Upper lobe of left lung (tissue), 6 donors: ENCODE measurements around the gene ASCL2. TPM values are rescaled to one million over a fixed set of nuclear protein-coding genes. Genes with fewer than 3 reads are reported as not detected.
A peak's percentile ranks its signal among the peaks of the same experiment; 100 is the strongest.

Source experiments
- ATAC-seq, 2 donors: fragments of 200-7000 bp; cut with Tn5 transposase; one replicate each; pipeline ENCODE4 v1.9.1; 2022; ENCODE audit warnings: mild to moderate bottlenecking in 2 of 2, moderate library complexity in 2 of 2; ENCODE audit not compliant: low FRiP score in 2 of 2
- DNase-seq, 2 donors: peaks; one replicate each; pipeline ENCODE4 v3.0.0-alpha.2; 2019 to 2020
- H3K27ac ChIP-seq, 4 donors: fragments of 200-600 bp; sonication (generic); one replicate each; pipeline ENCODE4 v1.5.1; 2016 to 2019
- H3K27me3 ChIP-seq, 4 donors: fragments of 200-600 bp; sonication (generic); one replicate each; pipeline ENCODE4 v1.5.1; 2017 to 2019
- H3K36me3 ChIP-seq, 4 donors: fragments of 200-600 bp; sonication (generic); one replicate each; pipeline ENCODE4 v1.5.1; 2016 to 2019
- H3K4me1 ChIP-seq, 4 donors: fragments of 200-600 bp; sonication (generic); one replicate each; pipeline ENCODE4 v1.5.1; 2018 to 2019
- H3K4me3 ChIP-seq, 4 donors: fragments of 200-600 bp; sonication (generic); one replicate each; pipeline ENCODE4 v1.5.1; 2017 to 2019; ENCODE audit warnings: mild to moderate bottlenecking in 2 of 4, moderate library complexity in 1 of 4
- H3K9me3 ChIP-seq, 4 donors: fragments of 200-600 bp; sonication (generic); one replicate each; pipeline ENCODE4 v1.5.1; 2018 to 2019
- CTCF ChIP-seq, 6 experiments: fragments of 450-650 bp in 4 of 6; fragments of 200-600 bp in 2 of 6; sonication (generic) in 2 of 6; IDR thresholded peaks; one replicate each; pipeline ENCODE4 v1.5.1; 2016 to 2019; ENCODE audit warnings: antibody characterized with exemption in 6 of 6
- EP300 ChIP-seq, 4 donors: sonication (generic); formaldehyde crosslinking; IDR thresholded peaks; one replicate each; pipeline ENCODE4 v1.5.1; 2017; ENCODE audit warnings: antibody characterized with exemption in 4 of 4, control low read depth in 2 of 4
- POLR2A ChIP-seq, 4 donors: fragments of 450-650 bp; IDR thresholded peaks; one replicate each; pipeline ENCODE4 v1.5.1; 2016 to 2017; ENCODE audit warnings: antibody characterized with exemption in 4 of 4, mild to moderate bottlenecking in 2 of 4
- POLR2AphosphoS5 ChIP-seq, 2 donors: sonication (generic); formaldehyde crosslinking; IDR thresholded peaks; one replicate each; pipeline ENCODE4 v1.5.1; 2017; ENCODE audit warnings: antibody characterized with exemption in 2 of 2
- WGBS, 2 donors: methylation state at CpG; one replicate each; pipeline ENCODE4 v1.1.5; 2017 to 2018; 5-methylcytosine and 5-hydroxymethylcytosine counted together
- total RNA-seq, 6 donors: library from RNA; depleted of rRNA in 4 of 6; stranded (reverse); fragments of >200 nt in 4 of 6; gene quantifications; one replicate each; pipeline versions ENCODE4 v1.1.0 to v1.2.1, GENCODE V29; 2016 to 2021
- donor health status: DM: no; HTN: no; CAD: no; lungs with moderate emphysema.
- donor health status: DM: no; HTN: yes; CAD: no; lungs with severe emphysema.

ASCL2 gene
- total RNA-seq, 6 donors from 2014 or later, result 1.4 to 3.4 (median 1.9) TPM; not detected in 2

- peaks cover 0 to 25% (median 9%) of the 10 kb centered on the region in 4 donors for H3K4me1 ChIP-seq
- WGBS, 2 donors, result 52 to 69% methylated on average over 1 of the region's 1 CpG
- H3K4me3 ChIP-seq, result no peak overlapping the region
- ATAC-seq (no peak), DNase-seq (no peak)
- H3K9me3 ChIP-seq, result no peaks in the 10 kb centered on the region
- H3K27ac ChIP-seq, result no peak overlapping the region
- TF ChIP-seq POLR2A (IDR thresholded peaks at IDR 0.05) (no peak), EP300 (IDR thresholded peaks at IDR 0.05) (no peak)
- H3K36me3 ChIP-seq, result no peaks in the 10 kb centered on the region
- no peaks in the 10 kb centered on the region for H3K27me3 ChIP-seq
Measured at GRCh38 chr11:2297623-2298030, 27.2 kb upstream of the ASCL2 start.

GRCh38 chr11:2296913-2297622, 26.7 kb upstream of the ASCL2 start:
- no peak overlapping the region for H3K4me3 ChIP-seq
- ATAC-seq (no peak), DNase-seq (peak; percentile 13 to 63)
- H3K27ac ChIP-seq, result no peak overlapping the region
- peaks cover 0 to 24% (median 5%) of the 10 kb centered on the region in 4 donors for H3K4me1 ChIP-seq
- H3K9me3 ChIP-seq, result no peaks in the 10 kb centered on the region
- H3K27me3 ChIP-seq, result no peaks in the 10 kb centered on the region
- WGBS, 2 donors, result 90 to 97% methylated on average over 7 to 11 of the region's 13 CpGs
- no peaks in the 10 kb centered on the region for H3K36me3 ChIP-seq
- TF ChIP-seq EP300 (IDR thresholded peaks at IDR 0.05), result no peak
- no peak for TF ChIP-seq CTCF (IDR thresholded peaks at IDR 0.05)
- no peak for TF ChIP-seq POLR2AphosphoS5 (IDR thresholded peaks at IDR 0.05)
- TF ChIP-seq POLR2A (IDR thresholded peaks at IDR 0.05), result no peak

GRCh38 chr11:2295971-2296912, 25.9 kb upstream of the ASCL2 start:
- DNase-seq (peak in 1 of 2 donors; percentile 17), ATAC-seq (no peak)
- no peak overlapping the region for H3K4me3 ChIP-seq
- 91% methylated on average over 12 to 15 of the region's 17 CpGs for WGBS, 2 donors
- peaks cover 0 to 24% (median 4%) of the 10 kb centered on the region in 4 donors for H3K4me1 ChIP-seq
- H3K27ac ChIP-seq, result no peak overlapping the region
- TF ChIP-seq POLR2AphosphoS5 (IDR thresholded peaks at IDR 0.05) (no peak), EP300 (IDR thresholded peaks at IDR 0.05) (no peak), POLR2A (IDR thresholded peaks at IDR 0.05) (no peak), CTCF (IDR thresholded peaks at IDR 0.05) (no peak)
- H3K36me3 ChIP-seq, result no peaks in the 10 kb centered on the region
- no peaks in the 10 kb centered on the region for H3K9me3 ChIP-seq
- H3K27me3 ChIP-seq, result no peaks in the 10 kb centered on the region

- Histone ChIP-seq H3K36me3 (no peaks in the 10 kb centered on the region), H3K9me3 (no peaks in the 10 kb centered on the region), H3K4me1 (peaks cover 0 to 13% (median 6%) of the 10 kb centered on the region in 4 donors), H3K27ac (no peak overlapping the region), H3K4me3 (no peak overlapping the region), H3K27me3 (no peaks in the 10 kb centered on the region)
- 81% methylated on average over 8 of the region's 8 CpGs; no CpG with 5 or more reads in 1 of the 2 donors for WGBS, 2 donors
- DNase-seq, result peak in 1 of 2 donors; percentile 19
- TF ChIP-seq POLR2A (IDR thresholded peaks at IDR 0.05), result no peak
- ATAC-seq, result no peak
Measured at GRCh38 chr11:2294926-2295290, 24.5 kb upstream of the ASCL2 start.

- ATAC-seq, result peak in 1 of 2 donors; percentile 66
Measured at GRCh38 chr11:2293984-2294925, 23.9 kb upstream of the ASCL2 start.

More at GRCh38 chr11:2293984-2294925, 23.9 kb upstream of the ASCL2 start:
- TF ChIP-seq POLR2AphosphoS5 (IDR thresholded peaks at IDR 0.05) (no peak), CTCF (IDR thresholded peaks at IDR 0.05) (peak in 1 of 6 experiments; percentile 10)
- Histone ChIP-seq H3K27ac (no peak overlapping the region), H3K27me3 (no peaks in the 10 kb centered on the region), H3K4me1 (peaks cover 0 to 12% (median 9%) of the 10 kb centered on the region in 4 donors), H3K4me3 (no peak overlapping the region), H3K9me3 (no peaks in the 10 kb centered on the region), H3K36me3 (no peaks in the 10 kb centered on the region)
- WGBS, 2 donors, result 68 to 84% methylated on average over 12 to 27 of the region's 27 CpGs
- DNase-seq, result peak in 1 of 2 donors; percentile 20
